Stomach (tissue), 9 donors: Measurements from ENCODE around the gene COX5B. TPM values are rescaled to one million over a fixed set of nuclear protein-coding genes. Genes with fewer than 3 reads are reported as not detected.

Experiments used
- DNase-seq, 2 donors: peaks; one replicate each; pipeline versions ENCODE4 v3.0.0 to v3.0.0-alpha.2; 2013 to 2019
- H3K27ac ChIP-seq, 5 donors: fragments of 200-600 bp in 4 of 5; sonication (generic) in 4 of 5; one replicate each; pipeline ENCODE4 v1.5.1; 2013 to 2019; ENCODE audit warnings: mild to moderate bottlenecking in 1 of 5, moderate library complexity in 1 of 5
- H3K27me3 ChIP-seq, 3 donors: fragments of 200-600 bp; sonication (generic); one replicate each; pipeline ENCODE4 v1.5.1; 2017 to 2019; ENCODE audit warnings: mixed run types in 1 of 3
- H3K36me3 ChIP-seq, 4 donors: fragments of 200-600 bp; sonication (generic); 1 replicate in 3 of 4; 2 replicates in 1 of 4; pipeline ENCODE4 v1.5.1; 2016 to 2019
- H3K4me1 ChIP-seq, 4 donors: fragments of 200-600 bp; sonication (generic); one replicate each; pipeline ENCODE4 v1.5.1; 2016 to 2019
- H3K4me3 ChIP-seq, 4 donors: fragments of 200-600 bp; sonication (generic) in 3 of 4; one replicate each; pipeline ENCODE4 v1.5.1; 2016 to 2019; ENCODE audit warnings: mild to moderate bottlenecking in 1 of 4
- H3K9me3 ChIP-seq, 4 donors: fragments of 200-600 bp; sonication (generic); one replicate each; pipeline ENCODE4 v1.5.1; 2016 to 2019
- CTCF ChIP-seq, 7 experiments: fragments of 450-650 bp in 4 of 7; fragments of 200-600 bp in 3 of 7; sonication (generic) in 3 of 7; IDR thresholded peaks; one replicate each; pipeline ENCODE4 v1.5.1; 2016 to 2019; ENCODE audit warnings: antibody characterized with exemption in 7 of 7, control low read depth in 2 of 7, mild to moderate bottlenecking in 1 of 7
- EP300 ChIP-seq: sonication (generic); formaldehyde crosslinking; IDR thresholded peaks from one replicate; pipeline ENCODE4 v1.6.1; 2017; ENCODE audit warnings: antibody characterized with exemption
- POLR2A ChIP-seq, 4 donors: fragments of 450-650 bp; IDR thresholded peaks; one replicate each; pipeline ENCODE4 v1.6.1; 2016; ENCODE audit warnings: antibody characterized with exemption in 4 of 4, control low read depth in 2 of 4, mild to moderate bottlenecking in 1 of 4, moderate library complexity in 1 of 4
- POLR2AphosphoS5 ChIP-seq, 3 donors: sonication (generic); formaldehyde crosslinking; IDR thresholded peaks; one replicate each; pipeline ENCODE4 v1.6.1; 2016; ENCODE audit warnings: antibody characterized with exemption in 3 of 3
- WGBS, 5 donors: extraction: QIAGEN DNeasy Blood & Tissue Kit in 3 of 5; methylation state at CpG; one replicate each; pipeline versions ENCODE4 v1.1.5 to v1.1.7; 2013 to 2018; 5-methylcytosine and 5-hydroxymethylcytosine counted together
- intact Hi-C: fragments of 100-400 bp; cut with DNase I; formaldehyde crosslinking; loops from one replicate; pipeline ENCODE4 v1.15.1; 2023; ENCODE audit warnings: low total_unique reads
- polyA plus RNA-seq, 3 donors: library from polyadenylated mRNA; stranded (reverse); fragments of 200-250 nt; gene quantifications; one replicate each; pipeline ENCODE4 v1.2.3, GENCODE V29; 2013
- total RNA-seq, 5 donors: library from RNA; depleted of rRNA; stranded (reverse); fragments of >200 nt; gene quantifications; one replicate each; pipeline versions ENCODE4 v1.1.0 to v1.2.3, GENCODE V29; 2014 to 2016
- donor health status: healthy with polysubstance abuse.
- donor health status: Bipolar disorder and iron deficiency.
- donor health status: healthy.

COX5B gene
- total and polyA plus RNA-seq, 8 donors = 370 to 935 (median 571) TPM

DNA sequence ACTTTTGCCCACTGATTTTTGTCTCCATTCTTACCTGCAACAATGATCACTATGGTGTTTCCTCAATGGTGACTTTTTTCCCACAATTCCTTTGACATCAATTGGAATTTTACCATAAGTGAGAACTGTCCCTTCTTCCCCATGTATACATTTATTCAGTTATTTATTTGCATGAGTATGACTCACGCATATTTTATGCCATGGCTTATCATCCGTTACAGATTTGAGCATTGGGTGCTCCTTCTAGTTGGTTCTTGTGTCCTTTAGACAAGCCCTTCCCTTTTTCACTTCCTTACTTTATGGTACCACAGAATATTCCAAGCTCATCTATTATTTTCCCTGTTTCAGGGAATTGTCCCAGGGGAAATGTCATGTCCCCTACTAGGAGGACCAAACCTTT lies 7.6 kb downstream of the COX5B start:
- peaks cover 0 to 5% (median 0%) of the 10 kb centered on the region in 4 donors for H3K9me3 ChIP-seq
- no peak for DNase-seq
- H3K27ac ChIP-seq = no peak overlapping the region
- H3K4me1 ChIP-seq = no peaks in the 10 kb centered on the region
- intact Hi-C loops = no loop called here
- no peaks in the 10 kb centered on the region for H3K27me3 ChIP-seq
- H3K4me3 ChIP-seq = no peak overlapping the region
- TF ChIP-seq POLR2A (IDR thresholded peaks at IDR 0.05) = no peak
- no peak for TF ChIP-seq CTCF (IDR thresholded peaks at IDR 0.05)
- peaks cover 40 to 81% (median 65%) of the 10 kb centered on the region in 4 donors for H3K36me3 ChIP-seq
- 77 to 89% (median 81%) methylated on average over 2 of the region's 2 CpGs for WGBS, 5 donors

- intact Hi-C loops = no loop called here
- no peaks in the 10 kb centered on the region for H3K4me1 ChIP-seq
- no peaks in the 10 kb centered on the region for H3K27me3 ChIP-seq
- TF ChIP-seq POLR2A (IDR thresholded peaks at IDR 0.05) = no peak
- no peak for TF ChIP-seq POLR2AphosphoS5 (IDR thresholded peaks at IDR 0.05)
- TF ChIP-seq EP300 = no peak
- no peak for TF ChIP-seq CTCF (IDR thresholded peaks at IDR 0.05)
- H3K4me3 ChIP-seq = no peak overlapping the region
- 95 to 100% (median 100%) methylated on average over 1 of the region's 1 CpG for WGBS, 5 donors
- H3K9me3 ChIP-seq = peaks cover 0 to 5% (median 0%) of the 10 kb centered on the region in 4 donors
- DNase-seq = no peak
- peaks cover 40 to 81% (median 65%) of the 10 kb centered on the region in 4 donors for H3K36me3 ChIP-seq
- no peak overlapping the region for H3K27ac ChIP-seq
These were observed 8.0 kb downstream of the COX5B start for GRCh38 chr2:97653874-97654273.

GRCh38 chr2:97654309-97654708 lies 8.4 kb downstream of the COX5B start:
- no peak overlapping the region for H3K4me3 ChIP-seq
- intact Hi-C loops = no loop called here
- H3K36me3 ChIP-seq = peaks cover 39 to 81% (median 65%) of the 10 kb centered on the region in 4 donors
- no peak for DNase-seq
- H3K4me1 ChIP-seq = no peaks in the 10 kb centered on the region
- peaks cover 0 to 5% (median 0%) of the 10 kb centered on the region in 4 donors for H3K9me3 ChIP-seq
- TF ChIP-seq POLR2AphosphoS5 (IDR thresholded peaks at IDR 0.05) (no peak), POLR2A (IDR thresholded peaks at IDR 0.05) (no peak), CTCF (IDR thresholded peaks at IDR 0.05) (no peak), EP300 (no peak)
- H3K27ac ChIP-seq = no peak overlapping the region
- no peaks in the 10 kb centered on the region for H3K27me3 ChIP-seq
- 89 to 94% (median 90%) methylated on average over 5 of the region's 5 CpGs for WGBS, 5 donors

GRCh38 chr2:97654791-97655190 lies 8.9 kb downstream of the COX5B start:
- intact Hi-C loops = no loop called here
- H3K27ac ChIP-seq = no peak overlapping the region
- peaks cover 0 to 5% (median 0%) of the 10 kb centered on the region in 4 donors for H3K9me3 ChIP-seq
- H3K27me3 ChIP-seq = no peaks in the 10 kb centered on the region
- no peak for DNase-seq
- no peak overlapping the region for H3K4me3 ChIP-seq
- peaks cover 0 to 2% (median under 1%) of the 10 kb centered on the region in 4 donors for H3K4me1 ChIP-seq
- H3K36me3 ChIP-seq = peaks cover 35 to 81% (median 65%) of the 10 kb centered on the region in 4 donors
- WGBS, 5 donors = 93 to 100% (median 98%) methylated on average over 2 of the region's 2 CpGs
- TF ChIP-seq CTCF (IDR thresholded peaks at IDR 0.05) (no peak), POLR2A (IDR thresholded peaks at IDR 0.05) (no peak), POLR2AphosphoS5 (IDR thresholded peaks at IDR 0.05) (no peak), EP300 (no peak)
